Prostate gland (tissue), 2 donors: ENCODE data around the gene SMIM20.

Experiments
- CTCF ChIP-seq, 4 experiments: fragments of 200-600 bp in 2 of 4; fragments of 450-650 bp in 2 of 4; sonication (generic) in 2 of 4; IDR thresholded peaks; 1 replicate in 3 of 4; 2 replicates in 1 of 4; pipeline ENCODE4 v1.5.1; 2016 to 2019; ENCODE audit warnings: antibody characterized with exemption in 4 of 4, mild to moderate bottlenecking in 2 of 4, moderate library complexity in 2 of 4
- POLR2A ChIP-seq: fragments of 450-650 bp; IDR thresholded peaks from one replicate; pipeline ENCODE4 v1.6.1; 2016; ENCODE audit warnings: antibody characterized with exemption, mild to moderate bottlenecking
- POLR2AphosphoS5 ChIP-seq: sonication (generic); formaldehyde crosslinking; IDR thresholded peaks from one replicate; pipeline ENCODE4 v1.6.1; 2017; ENCODE audit warnings: antibody characterized with exemption

DNA sequence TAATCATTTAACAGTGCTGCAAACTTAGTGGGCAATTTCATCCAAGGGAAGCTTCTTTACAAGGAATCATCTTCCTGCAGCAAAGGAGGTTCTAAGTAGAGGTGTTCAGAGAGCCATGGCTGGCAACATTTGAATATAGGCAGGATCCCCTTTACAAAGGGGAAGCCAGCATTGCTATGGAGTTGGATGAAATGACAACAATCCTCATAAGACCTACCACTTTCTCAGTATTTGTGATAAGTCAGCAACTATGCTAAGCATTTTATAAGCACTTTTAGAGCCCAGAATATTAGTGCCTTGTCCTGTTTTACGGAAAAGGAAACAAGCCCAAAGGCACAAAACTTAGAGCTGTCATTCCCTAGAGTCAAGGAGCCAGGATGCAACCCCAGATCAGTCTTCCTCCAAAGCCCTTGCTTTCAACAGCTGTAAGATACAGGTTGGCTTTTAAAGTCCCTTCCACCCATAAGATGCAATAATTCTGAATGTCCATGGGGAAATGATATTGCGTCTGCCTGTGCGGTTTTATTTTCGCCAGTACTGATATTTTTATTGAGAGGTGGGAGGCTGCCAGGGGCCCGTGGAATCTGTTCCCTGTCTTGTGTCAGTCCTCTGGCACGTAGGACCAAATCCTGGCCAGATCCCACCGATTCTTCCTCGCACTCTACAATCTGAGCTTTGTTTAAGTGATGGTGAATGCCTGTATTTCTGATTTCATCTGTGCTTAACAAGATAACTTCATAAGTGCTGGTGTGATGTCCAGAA, 59.1 kb downstream of the SMIM20 start:
- no peak for TF ChIP-seq CTCF (IDR thresholded peaks at IDR 0.05)
- no peak for TF ChIP-seq POLR2AphosphoS5
- no peak for TF ChIP-seq POLR2A
